Measurements from ENCODE around the gene RBM11. TPM values are rescaled to one million over a fixed set of nuclear protein-coding genes. Genes with fewer than 3 reads are reported as not detected.

The RBM11 gene
- total and polyA plus RNA-seq, 8 donors = 1.2 to 1.9 (median 1.5) TPM; not detected in 3

DNA sequence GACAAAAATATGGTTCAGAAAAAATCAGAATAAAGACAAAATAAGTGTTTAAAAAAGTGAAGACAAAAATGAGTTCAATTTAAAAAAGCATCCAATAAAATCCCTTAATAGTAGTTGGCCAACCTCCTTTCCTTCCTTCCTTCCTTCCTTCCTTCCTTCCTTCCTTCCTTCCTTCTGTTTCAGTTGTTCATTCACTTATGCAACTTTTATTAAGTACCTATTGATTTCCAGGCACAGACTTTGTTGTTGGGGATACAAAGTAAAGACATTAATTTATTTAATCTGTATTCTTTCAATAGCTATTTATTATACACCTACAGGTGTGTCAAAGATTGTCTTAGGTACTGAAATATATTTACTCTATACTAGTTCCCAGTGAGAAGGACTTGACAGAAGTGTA lies 2.8 kb upstream of the RBM11 start:
- Histone ChIP-seq H3K4me1 (peaks cover 0 to 19% (median 13%) of the 10 kb centered on the region in 4 donors), H3K27me3 (peaks cover 0 to 13% (median 3%) of the 10 kb centered on the region in 3 donors), H3K9me3 (no peaks in the 10 kb centered on the region), H3K27ac (no peak overlapping the region), H3K36me3 (no peaks in the 10 kb centered on the region), H3K4me3 (no peak overlapping the region)
- DNase-seq = no peak
- TF ChIP-seq POLR2AphosphoS5 (IDR thresholded peaks at IDR 0.05) (no peak), EP300 (IDR thresholded peaks at IDR 0.05) (no peak), POLR2A (IDR thresholded peaks at IDR 0.05) (no peak)
- TF ChIP-seq, protein P1, sequence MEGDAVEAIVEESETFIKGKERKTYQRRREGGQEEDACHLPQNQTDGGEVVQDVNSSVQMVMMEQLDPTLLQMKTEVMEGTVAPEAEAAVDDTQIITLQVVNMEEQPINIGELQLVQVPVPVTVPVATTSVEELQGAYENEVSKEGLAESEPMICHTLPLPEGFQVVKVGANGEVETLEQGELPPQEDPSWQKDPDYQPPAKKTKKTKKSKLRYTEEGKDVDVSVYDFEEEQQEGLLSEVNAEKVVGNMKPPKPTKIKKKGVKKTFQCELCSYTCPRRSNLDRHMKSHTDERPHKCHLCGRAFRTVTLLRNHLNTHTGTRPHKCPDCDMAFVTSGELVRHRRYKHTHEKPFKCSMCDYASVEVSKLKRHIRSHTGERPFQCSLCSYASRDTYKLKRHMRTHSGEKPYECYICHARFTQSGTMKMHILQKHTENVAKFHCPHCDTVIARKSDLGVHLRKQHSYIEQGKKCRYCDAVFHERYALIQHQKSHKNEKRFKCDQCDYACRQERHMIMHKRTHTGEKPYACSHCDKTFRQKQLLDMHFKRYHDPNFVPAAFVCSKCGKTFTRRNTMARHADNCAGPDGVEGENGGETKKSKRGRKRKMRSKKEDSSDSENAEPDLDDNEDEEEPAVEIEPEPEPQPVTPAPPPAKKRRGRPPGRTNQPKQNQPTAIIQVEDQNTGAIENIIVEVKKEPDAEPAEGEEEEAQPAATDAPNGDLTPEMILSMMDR (IDR thresholded peaks at IDR 0.05) = no peak
- intact Hi-C loops (cut with DNase I; ENCODE audit: low total_unique reads) = no loop called here

DNA sequence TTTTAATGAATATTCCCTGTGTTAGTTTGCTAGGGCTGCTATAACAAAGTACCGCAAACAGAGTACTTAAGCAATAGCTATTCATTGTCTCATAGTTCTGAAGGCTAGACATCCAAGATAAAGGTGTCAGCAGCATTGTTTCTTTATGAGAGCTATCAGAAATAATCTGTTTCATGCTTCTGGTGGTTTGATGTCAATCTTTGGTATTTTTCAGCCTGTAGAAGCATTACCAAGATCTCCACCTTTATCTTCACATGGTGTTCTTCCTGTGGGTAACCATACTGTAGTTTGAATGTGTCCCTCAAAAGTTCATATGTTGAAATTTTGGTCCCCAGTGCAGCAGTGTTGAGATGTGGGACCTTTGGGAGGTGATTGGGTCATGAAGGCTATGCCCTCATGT lies 7.4 kb downstream of the RBM11 start:
- Histone ChIP-seq H3K27me3 (no peaks in the 10 kb centered on the region), H3K36me3 (no peaks in the 10 kb centered on the region), H3K4me1 (no peaks in the 10 kb centered on the region), H3K27ac (no peak overlapping the region), H3K9me3 (peaks cover 0 to under 1% (median under 1%) of the 10 kb centered on the region in 4 donors), H3K4me3 (no peak overlapping the region)
- 86 to 97% (median 95%) methylated on average over 1 of the region's 1 CpG for WGBS, 5 donors
- DNase-seq = no peak
- no peak for TF ChIP-seq POLR2A (IDR thresholded peaks at IDR 0.05)
- TF ChIP-seq, protein P1 (IDR thresholded peaks at IDR 0.05) = no peak
- no peak for TF ChIP-seq EP300 (IDR thresholded peaks at IDR 0.05)
- no peak for TF ChIP-seq POLR2AphosphoS5 (IDR thresholded peaks at IDR 0.05)
- intact Hi-C loops (cut with DNase I; ENCODE audit: low total_unique reads) = no loop called here

DNA sequence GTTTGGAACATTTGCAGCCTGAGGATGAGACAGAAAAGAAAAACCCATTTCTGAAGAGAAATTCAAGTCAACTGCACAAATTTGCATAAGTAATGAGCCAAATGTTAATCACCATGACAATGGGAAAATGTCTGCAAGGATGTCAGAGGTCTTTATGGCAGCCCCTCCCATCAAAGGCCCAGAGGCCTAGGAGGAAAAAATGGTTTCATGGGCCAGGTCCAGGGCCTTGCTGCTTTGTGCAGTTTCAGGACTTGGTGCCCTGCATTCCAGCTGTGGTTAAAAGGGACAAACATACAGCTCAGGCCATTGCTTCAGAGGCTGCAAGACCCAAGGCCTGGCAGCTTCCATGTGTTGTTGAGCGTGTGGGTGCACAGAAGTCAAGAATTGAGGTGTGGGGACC lies 13.4 kb downstream of the RBM11 start:
- no peaks in the 10 kb centered on the region for H3K36me3 ChIP-seq
- TF ChIP-seq EP300 (IDR thresholded peaks at IDR 0.05) (no peak), POLR2AphosphoS5 (IDR thresholded peaks at IDR 0.05) (no peak), POLR2A (IDR thresholded peaks at IDR 0.05) (no peak)
- TF ChIP-seq, protein P1 (IDR thresholded peaks at IDR 0.05) = no peak
- no peaks in the 10 kb centered on the region for H3K4me1 ChIP-seq
- H3K27me3 ChIP-seq = no peaks in the 10 kb centered on the region
- peaks cover 9 to 23% (median 20%) of the 10 kb centered on the region in 4 donors for H3K9me3 ChIP-seq
- H3K4me3 ChIP-seq = no peak overlapping the region
- no peak for DNase-seq
- intact Hi-C loops (cut with DNase I; ENCODE audit: low total_unique reads) = no loop called here
- 50 to 85% (median 75%) methylated on average over 1 of the region's 1 CpG for WGBS, 5 donors
- H3K27ac ChIP-seq = no peak overlapping the region

DNA sequence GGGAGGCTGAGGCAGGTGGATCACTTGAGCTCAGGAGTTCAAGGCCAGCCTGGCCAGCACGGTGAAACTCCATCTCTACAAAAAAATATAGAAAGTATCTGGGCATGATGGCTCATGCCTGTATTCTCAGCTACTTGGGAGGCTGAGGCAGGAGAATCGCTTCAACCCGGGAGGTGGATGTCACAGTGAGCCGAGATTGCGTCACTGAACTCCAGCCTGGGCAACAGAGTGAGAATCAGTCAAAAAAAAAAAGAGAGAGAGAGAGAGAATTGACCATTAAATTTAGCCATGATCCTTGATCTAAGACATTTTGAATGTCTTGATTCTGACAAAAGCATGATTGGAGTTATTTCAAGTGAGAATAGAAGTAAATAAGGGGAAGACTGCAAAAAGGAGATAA lies 19.1 kb downstream of the RBM11 start:
- Histone ChIP-seq H3K4me3 (no peak overlapping the region), H3K4me1 (no peaks in the 10 kb centered on the region), H3K27me3 (no peaks in the 10 kb centered on the region), H3K9me3 (peaks cover under 1 to 6% (median 3%) of the 10 kb centered on the region in 4 donors), H3K36me3 (no peaks in the 10 kb centered on the region), H3K27ac (no peak overlapping the region)
- TF ChIP-seq EP300 (IDR thresholded peaks at IDR 0.05) = no peak
- TF ChIP-seq POLR2A (IDR thresholded peaks at IDR 0.05) = no peak
- no peak for TF ChIP-seq POLR2AphosphoS5 (IDR thresholded peaks at IDR 0.05)
- TF ChIP-seq, protein P1 (IDR thresholded peaks at IDR 0.05) = no peak
- intact Hi-C loops (cut with DNase I; ENCODE audit: low total_unique reads) = no loop called here
- WGBS, 5 donors = 82 to 91% (median 83%) methylated on average over 5 of the region's 5 CpGs
- no peak for DNase-seq

Data from stomach (tissue), 9 donors.